ENCODE measurements around the gene TMEM115.

The TMEM115 gene, protein sequence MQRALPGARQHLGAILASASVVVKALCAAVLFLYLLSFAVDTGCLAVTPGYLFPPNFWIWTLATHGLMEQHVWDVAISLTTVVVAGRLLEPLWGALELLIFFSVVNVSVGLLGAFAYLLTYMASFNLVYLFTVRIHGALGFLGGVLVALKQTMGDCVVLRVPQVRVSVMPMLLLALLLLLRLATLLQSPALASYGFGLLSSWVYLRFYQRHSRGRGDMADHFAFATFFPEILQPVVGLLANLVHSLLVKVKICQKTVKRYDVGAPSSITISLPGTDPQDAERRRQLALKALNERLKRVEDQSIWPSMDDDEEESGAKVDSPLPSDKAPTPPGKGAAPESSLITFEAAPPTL

DNA sequence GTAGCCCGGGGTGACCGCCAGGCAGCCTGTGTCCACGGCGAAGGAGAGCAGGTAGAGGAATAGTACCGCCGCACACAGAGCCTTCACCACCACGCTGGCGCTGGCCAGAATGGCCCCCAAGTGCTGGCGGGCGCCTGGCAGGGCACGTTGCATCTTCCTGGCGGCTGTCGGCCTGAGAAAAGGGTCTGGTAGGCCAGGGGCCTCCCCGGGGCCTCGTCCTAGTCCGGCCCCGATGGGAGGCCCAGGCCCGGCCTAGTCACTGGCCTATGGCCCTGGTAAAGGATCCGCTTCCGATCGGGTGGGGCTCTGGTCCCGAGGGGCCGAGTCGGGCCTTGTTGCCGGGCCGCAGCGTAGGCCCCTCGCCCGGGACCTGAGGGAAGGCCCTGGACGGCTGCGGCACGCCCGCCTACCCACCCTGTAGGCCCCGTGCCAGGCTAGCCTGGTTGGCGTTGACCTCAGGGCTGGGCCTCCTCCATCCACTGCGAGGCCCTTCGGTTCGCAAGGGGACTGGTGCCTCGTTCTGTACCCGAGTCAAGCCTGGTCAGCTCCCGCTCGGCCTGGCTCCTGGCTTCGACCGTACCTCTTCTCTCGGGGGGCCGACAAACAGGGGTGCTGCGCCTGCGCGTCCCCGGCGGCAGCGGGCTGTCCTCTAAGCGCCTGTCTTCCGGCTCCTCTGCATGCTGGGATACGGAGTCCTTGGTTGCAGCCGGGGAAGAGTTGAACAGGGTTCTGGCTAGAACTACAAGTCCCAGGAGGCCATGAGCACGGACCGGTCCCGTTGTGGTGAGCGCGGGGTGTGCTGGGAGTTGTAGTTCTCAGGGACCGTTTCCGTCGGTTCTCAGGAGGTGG lies at the start of gene TMEM115:
TMEM115 (minus strand) TSS at position 611 of the 849 bp plus-strand sequence; CDS start at position 153, 458 bp downstream.
- peak; percentile 99 for DNase-seq

DNA sequence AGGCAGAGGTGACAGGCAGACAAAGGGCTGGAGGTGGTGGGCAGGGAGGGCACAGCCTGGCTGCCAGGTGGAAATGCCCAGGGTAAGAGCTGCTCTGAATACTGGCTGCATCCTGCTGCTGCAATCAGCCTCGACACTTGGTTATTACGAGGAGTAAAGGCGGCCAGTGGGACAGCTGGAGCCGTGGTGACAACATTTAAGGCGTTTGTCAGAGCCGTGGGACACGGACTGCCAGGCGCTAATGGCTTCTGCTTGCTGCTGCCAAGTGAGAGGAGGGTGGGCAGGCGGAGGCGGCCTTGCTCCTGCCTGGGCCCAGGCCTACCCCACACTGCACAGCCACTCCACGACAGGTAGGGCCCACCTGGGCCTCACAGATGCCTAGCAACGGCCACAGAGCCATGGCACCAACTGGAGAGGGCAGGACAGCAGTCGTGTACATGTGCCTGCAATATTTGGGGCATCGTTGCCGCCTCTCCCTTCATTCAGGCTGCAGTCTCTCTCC lies 49.2 kb upstream of the TMEM115 start:
- DNase-seq: no peak

DNA sequence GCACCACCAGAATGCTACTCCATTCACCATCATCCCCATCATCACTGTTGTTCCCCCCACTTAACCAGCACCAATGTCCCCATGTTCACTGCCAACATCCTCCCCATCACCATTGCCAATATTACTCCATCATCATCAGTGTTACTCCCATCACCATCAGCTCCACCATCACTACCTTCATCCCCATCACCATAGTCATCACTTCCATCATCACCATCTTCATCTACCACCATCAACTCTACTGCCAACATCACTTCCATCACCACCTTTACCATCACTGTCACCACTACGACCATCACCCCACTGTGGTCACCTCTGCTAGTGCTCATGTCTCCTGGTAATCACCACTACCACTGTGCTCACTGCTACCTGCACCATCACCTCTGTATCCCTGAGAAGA lies 47.2 kb upstream of the TMEM115 start:
- DNase-seq: no peak

DNA sequence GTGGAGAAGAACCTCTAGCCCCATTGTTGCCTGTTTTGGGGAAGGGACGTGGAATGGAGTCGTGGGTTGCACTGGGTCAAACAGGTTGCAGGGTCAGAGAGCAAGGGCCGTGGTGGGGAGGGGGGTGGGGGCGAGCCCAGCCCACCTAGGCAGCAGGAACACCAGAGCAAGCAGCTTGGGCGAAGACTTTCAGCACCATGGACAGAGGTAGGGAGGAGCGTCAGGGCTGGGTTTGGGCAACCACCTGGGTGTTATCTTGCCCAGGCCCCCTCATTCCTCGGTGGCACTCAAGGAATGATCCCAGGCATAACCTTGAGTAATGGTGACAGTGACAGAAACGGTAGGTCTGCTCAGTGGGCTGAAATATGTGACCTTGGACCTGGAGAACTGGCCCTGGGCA lies 45.9 kb upstream of the TMEM115 start:
- no peak for DNase-seq

DNA sequence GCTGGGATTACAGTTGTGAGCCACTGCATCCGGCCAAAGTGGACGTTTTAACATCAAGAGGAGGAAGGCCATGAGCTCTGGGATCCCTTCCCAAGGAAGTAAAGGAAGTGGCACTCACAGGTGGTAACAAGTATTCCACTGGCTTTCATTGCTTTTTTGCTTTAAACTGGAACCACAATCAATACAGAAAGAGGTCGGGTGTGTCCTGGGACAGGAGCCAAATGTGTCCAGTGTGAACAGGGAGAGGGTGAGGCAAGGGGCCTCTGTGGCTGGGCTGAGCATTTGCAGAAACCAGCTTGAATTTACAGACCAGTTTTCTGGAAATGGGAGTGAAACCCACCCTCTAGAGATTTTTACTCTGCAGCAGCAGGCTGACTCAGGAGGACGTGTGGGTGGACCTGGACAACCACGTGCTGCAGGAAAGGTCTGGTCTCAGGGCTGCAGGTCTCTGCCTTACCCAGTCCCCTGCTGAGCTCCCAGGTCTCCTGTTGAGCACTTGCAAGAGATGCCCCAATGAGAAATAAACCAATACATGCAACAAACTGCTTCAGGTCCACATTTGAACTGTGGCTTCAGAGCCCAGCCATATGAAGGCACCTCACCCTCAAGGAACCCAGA lies 42.8 kb upstream of the TMEM115 start:
- DNase-seq: no peak

DNA sequence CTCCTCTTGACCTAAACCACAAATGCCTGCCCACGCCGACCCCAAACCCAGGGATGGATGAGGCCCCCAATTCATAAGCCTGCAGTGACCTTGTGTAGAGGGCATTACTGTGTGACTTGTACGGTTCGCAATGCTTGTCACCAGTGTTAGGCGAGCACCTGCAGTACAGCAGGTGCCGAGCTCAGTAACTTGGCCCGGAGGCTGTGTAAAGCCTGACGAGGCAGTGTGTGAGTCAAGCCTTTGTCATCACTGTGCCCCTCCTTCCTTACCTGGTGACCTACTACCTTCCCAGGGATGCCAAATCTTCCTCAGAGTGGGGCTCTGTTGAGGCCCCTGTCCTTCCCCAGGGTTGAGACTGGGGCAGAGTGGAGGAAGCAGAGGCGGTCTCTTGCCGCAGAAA lies 37.2 kb upstream of the TMEM115 start:
- no peak for DNase-seq

DNA sequence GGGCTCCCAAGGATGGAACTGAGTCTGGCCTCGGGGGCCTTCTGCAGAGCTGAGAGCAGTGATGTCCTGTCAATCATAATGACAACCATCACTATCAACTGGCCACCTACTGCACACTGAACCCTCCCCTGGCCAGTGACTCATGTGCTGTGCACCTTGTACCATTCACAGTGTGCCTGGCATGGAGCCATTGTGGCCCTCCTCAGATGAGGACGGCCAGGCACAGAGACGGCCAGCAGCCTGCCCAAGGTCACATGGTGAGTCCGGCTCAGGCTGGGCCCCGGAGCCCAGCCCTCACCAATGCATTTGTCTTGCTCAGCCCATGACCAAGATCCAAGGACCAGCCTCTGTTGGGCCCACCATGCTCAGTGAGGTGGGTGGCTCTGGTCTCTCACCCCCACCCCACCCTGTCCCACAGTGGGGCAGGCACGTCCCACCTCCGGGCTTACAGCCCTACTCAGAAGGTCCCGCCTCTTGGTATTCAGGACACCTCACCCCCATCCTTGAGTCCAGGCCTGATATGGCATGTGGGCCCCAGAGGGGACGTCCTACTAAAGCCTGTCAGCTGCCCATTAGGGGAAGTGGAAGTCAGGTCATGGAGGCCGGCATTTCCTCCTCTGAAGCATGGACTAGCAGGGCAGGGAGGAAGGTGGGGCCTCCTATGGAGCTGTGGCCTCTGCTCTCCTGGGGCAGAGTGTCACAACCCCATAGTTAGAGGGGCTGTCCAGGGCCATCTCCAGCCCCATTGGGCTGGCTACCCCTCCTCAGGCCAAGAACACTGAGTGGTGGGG lies 35.9 kb upstream of the TMEM115 start:
- DNase-seq: no peak

DNA sequence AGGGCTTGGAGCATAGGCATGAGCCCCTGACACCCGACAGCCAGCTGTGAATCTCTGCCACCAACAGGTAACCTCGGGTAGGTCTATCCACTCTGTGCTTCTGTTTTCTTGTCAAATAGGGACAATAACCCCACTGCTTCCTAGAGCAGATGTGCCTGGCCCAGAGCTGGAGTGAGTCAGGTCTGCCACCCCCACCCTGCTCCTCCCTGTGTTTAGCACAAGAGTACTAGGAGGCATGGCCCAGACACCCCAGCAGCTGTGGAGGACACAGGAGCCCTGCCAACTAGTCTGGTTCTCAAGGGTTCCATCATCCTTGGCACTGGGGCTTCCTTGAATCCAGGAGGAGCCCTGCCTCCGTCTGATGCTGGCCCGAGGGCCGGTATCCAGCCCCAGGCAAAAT lies 33.7 kb upstream of the TMEM115 start:
- no peak for DNase-seq

DNA sequence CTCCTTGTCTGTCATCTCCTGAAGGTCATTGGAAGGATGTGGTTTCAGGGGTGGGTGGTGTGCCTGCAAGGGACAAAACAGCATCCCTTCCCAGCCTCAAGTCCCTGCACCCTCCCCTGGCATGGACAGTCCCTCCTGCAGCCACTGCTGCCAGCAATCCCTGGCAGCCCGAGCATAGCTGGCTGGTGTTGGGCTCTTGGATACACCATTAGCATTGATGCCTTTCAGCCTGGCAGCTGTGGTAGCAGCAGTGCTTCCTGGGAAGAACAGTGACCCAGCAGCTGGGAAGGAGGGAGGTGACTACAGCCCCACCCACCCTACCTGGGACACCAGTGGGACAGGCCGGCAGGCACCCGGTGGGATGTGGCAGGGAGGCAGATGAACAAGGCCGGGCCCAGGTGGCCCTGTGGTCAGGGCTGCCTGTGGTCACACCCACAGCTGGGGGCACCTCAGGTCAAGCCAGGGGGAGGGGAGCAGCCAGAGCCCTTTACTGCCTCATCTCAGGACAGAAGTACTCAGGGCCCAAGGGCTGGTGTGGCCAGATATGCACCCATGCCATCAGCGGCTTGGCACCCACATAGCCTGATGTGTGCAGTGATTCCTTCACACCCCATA lies 32.9 kb upstream of the TMEM115 start:
- no peak for DNase-seq

DNA sequence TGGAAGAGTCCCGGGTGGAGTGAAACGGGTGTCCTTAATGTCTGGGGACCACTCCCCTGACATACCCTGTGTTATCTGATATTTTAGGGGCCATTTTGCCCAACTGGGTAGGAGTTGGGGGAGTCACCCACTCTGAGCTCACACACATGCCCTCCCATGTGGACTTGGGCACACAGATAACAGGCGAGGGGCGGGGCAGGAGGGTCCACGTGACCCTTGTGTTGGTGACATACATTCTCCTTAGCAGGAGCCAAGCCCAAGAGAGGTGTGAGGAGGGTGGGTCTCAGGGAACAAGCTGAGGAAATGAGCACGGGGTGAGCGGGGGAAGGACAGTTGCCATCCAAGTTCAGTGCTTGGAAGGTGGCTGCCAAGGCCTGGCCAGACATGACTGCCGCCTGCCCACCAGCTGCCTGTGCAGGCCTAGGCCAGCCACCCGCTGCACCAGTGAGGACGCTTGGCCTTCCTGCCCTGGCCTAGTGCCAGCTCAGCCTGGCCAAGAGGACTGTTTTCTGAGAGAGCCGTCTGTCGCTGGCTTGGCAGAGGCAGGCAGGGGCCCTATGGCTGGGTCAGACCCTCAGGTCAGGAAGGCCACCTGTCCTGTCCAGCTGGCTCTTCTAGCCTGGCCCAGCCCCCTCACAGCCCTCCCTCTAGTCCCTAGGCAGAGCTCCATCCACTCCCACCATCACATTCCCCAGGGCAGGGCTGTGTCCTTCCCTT lies 31.3 kb upstream of the TMEM115 start:
- DNase-seq: peak; percentile 70

DNA sequence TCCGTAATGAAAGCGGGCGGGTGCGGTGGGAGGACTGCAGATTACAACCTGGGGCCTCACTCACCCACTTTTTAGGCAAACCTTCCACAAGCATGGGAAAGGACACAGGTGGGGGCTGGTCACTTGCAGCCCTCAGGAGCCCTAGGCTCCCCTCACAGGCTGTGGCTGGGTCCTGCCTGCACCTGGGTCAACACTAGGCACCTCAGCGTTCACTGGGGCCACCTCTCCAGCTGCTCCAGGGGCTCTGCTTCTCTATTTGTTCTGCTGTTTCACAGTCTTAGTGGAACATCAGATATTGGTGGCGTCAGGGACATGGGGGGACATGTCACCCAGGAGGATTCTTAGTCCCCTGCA lies 30.1 kb upstream of the TMEM115 start:
- no peak for DNase-seq

DNA sequence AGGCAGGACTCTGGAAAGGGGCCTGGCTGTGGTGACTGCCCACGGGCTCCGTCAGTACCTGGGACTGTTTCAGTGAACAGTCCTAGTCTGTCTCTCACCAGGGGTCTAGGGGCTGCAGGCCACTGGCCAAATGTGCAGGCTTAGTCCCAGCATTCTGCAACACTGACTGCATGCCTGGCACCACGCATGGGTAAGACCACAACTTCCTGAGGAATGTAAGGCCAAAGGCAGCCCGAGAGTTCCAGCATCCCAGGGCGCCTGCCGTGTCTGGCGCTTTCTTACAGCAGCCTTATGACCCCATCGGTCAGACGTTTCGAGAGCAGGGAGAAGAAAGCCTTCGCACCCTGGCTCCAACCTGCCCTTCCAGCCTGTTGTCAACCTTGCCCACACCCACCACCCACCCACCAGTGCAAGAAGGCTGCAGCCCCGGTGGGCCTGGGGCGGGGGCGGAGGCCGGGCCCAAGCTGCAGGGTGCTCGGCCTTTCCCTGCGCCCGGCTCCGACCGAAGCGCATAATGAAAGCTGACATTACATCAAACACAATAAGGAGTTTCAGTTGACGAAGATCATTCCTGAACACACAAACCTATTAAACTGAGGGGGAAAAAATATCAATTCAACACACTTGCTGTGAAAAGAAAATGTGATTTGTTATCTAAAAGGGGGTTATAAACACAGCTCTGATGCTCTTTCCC lies 29.5 kb upstream of the TMEM115 start:
- no peak for DNase-seq

DNA sequence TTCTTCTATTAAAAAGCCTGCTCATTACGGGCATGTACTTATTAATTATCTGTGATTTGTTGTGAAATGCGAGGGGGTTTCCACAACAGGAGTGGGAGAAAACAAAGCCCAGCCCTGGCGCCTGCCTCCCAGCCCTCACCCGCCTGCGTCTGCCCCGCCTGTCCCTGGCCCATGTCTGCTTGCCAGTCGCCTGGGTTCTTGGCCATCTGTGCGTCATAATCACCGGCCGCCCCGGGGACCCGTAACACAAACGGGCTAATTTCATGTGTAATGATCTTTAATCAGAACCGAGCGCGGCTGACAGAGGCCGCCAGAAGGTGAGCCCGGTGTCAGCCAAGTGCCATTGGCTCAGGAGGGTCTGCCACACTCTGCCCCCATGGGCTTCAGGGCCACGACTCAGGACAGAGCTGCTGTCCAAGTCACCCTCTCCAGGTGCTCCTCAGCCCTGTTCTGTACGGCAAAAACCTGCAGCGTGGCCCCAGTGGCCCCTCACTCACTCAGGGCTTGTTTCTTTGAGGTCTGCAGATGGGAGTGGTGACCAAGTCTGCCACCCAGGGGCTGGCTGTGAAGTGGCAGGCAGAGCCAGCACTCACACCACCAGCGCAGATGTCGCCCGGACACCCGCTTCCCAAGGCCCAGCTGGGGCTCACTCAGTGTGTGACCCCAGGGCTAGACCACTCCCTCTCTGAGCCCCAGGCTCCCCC lies 28.8 kb upstream of the TMEM115 start:
- no peak for DNase-seq

DNA sequence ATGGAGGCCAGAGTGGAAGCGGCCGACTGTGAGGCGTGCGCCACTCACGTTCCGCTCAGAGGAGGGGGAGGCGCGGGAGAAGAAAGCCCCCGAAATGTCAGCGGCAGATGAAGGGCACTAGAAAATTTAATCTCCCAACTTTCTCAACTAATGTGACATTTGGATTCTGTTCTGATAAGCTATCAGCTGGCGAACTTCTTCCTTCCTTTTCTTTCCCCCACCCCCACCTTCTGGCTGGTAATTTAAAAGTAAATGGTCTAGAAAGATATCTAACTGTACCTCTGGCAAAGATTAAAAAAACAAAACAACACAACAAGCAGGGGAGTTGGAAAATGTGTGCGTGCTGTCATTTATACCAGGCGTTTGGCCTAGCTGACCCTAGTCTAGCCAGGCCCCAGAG lies 26.4 kb upstream of the TMEM115 start:
- no peak for DNase-seq

DNA sequence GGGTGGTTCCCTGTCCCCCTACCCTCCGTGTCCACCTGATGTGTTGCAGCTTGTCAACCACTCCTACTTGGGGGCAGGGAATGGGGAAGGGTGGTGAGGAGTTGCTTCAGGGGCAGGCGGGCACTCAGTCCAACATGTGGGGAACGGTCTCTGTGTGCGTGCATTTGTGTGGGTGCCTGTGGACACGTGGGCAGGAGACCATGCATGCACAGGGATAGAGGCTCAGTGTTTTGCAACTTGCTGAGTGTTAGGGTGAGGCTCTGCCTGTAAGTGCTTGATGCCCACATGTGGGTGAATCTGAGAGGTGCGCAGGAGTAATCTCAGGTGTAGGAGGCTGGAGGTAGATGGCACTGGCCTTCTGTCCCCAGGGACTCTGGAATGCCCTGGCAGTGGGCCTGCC lies 24.4 kb upstream of the TMEM115 start:
- DNase-seq: no peak

DNA sequence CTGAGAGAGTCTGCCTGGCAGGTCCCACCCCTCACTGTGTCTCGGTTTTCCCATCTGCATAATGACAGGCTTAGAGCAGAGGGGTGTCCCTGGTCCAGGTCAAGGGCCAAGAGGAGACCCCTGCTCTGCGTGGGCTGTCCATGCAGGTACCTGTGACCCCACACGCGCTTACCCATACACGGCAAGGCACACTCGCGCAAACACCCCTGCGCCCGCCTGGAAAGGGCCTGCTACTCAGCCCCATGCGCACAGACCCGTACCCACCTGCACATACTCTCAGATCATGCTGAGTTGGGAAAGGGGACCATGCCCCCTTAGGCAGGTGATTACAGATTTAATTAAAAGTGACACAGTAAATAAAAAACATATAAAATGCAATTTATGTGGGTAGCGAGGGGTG lies 23.4 kb upstream of the TMEM115 start:
- DNase-seq: no peak

DNA sequence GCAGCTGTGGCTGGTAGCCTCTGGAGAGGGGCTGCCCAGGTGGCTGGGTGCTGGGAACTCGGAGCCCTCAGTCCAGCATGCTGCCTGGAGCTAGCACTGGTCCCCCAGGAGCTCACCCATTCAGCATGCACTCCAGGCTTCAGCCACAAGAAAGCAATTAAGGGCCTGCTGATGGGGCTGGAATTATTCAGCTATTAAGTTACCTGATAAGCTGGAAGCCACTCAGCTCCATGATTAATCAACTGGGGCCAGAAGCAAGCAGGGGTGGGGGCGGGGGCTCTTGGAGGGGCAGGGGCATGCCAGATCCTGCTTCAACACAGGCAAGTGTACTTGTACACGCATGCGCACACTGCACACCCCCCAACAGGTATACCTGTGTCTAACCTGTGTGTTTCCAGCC lies 22.1 kb upstream of the TMEM115 start:
- no peak for DNase-seq

DNA sequence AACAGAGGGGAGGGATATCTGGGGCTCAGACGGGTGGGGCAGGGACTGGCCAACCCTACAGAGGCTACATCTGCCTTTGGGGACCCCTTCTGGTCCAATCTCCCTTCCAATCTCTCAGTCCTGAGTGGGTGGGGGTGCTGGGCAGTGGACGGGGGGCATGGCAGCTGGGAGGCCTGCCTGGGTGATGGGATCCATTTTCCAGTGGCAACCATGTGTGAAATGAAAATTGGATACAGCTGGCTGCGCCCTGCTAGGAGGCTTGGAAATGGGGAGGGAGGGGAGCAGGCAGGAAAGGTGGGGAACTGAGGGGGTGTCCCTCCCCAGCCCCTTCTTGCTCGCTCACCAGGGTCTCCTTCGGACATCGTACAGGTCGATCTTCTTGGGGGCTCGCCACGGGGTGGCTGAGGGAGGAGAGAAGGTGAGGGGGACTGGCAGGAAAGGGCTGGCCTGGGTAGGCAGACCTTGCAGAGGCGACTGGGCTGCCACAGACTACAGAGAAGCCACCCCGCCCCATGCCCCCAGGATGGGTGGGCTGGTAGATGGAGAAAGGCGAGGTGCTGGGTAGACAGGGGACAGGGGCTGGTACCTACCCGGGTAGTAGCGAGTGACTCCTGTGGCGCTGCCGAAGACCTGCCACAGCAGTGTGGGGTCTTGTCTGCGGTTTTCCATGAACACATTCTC lies 21.2 kb upstream of the TMEM115 start:
- no peak for DNase-seq

DNA sequence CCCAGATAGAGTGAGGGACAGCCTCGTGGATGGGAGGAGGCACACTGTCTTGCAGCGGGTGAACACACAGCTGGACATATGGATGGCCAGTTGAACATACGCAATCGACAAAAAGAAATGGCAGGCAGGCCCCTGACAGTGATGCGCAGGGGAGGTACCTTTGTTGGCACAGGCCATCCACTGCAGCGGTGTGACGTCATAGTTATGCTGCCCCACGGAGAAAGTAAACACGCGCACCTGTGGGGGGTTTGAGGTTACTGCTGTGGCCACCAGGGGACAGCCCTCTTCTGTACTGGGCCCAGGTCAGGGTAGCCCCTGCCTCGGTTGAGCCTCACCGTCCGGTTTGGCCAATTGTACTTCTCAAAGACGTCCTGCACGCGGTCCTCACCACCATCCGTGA lies 19.4 kb upstream of the TMEM115 start:
- DNase-seq: no peak

DNA sequence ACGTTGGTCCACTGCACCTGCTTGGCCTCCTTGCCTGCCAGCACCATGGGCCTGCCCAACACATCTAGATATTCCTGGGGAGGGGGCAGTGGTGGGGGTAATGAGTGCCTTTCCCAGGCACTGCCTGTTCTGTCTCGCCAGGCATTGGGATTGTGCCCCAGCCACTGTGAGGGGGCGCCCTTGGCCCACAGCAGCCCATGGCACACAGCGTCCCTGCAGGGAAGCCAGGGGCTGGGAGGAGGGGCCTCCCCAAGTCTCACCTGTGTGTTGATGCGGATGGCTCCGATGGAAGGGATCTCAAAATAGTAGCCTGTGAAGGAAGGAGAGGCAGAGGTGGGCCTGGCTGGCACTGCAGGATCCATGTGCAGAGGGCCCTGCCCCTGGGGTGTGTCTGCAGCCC lies 18.7 kb upstream of the TMEM115 start:
- no peak for DNase-seq
